ENCODE data around the gene DYSF.

The DYSF gene

GRCh38 chr2:71457123-71457915 lies 4.0 kb downstream of the DYSF start:
- no peak for DNase-seq

GRCh38 chr2:71457923-71458322 lies 4.6 kb downstream of the DYSF start:
- no peak for DNase-seq

- DNase-seq = no peak
Observed at GRCh38 chr2:71458413-71459083, 5.2 kb downstream of the DYSF start.

- no peak for DNase-seq
Observed at GRCh38 chr2:71459084-71459431, 5.7 kb downstream of the DYSF start.

GRCh38 chr2:71460056-71460455 lies 6.7 kb downstream of the DYSF start:
- DNase-seq = no peak

GRCh38 chr2:71460595-71461303 lies 7.4 kb downstream of the DYSF start:
- DNase-seq = no peak

GRCh38 chr2:71461304-71461671 lies 7.9 kb downstream of the DYSF start:
- no peak for DNase-seq

- no peak for DNase-seq
Observed at GRCh38 chr2:71462056-71462605, 8.8 kb downstream of the DYSF start.

GRCh38 chr2:71462641-71463341 lies 9.4 kb downstream of the DYSF start:
- no peak for DNase-seq

GRCh38 chr2:71463342-71463654 lies 9.9 kb downstream of the DYSF start:
- DNase-seq = no peak

GRCh38 chr2:71464389-71464788 lies 11.0 kb downstream of the DYSF start:
- DNase-seq = no peak

GRCh38 chr2:71465356-71465755 lies 12.0 kb downstream of the DYSF start:
- no peak for DNase-seq

GRCh38 chr2:71465961-71466300 lies 12.6 kb downstream of the DYSF start:
- no peak for DNase-seq

- no peak for DNase-seq
Observed at GRCh38 chr2:71466301-71467179, 13.2 kb downstream of the DYSF start.

GRCh38 chr2:71467180-71467815 lies 13.9 kb downstream of the DYSF start:
- no peak for DNase-seq

- no peak for DNase-seq
Observed at GRCh38 chr2:71468279-71469015, 15.1 kb downstream of the DYSF start.

GRCh38 chr2:71469403-71470398 lies 16.3 kb downstream of the DYSF start:
- DNase-seq = no peak

- DNase-seq = no peak
Observed at GRCh38 chr2:71471276-71471675, 17.9 kb downstream of the DYSF start.

- DNase-seq = no peak
Observed at GRCh38 chr2:71472019-71472418, 18.7 kb downstream of the DYSF start.
